Smooth muscle cell (in vitro differentiated cells): Measurements from ENCODE around the gene TUBB. TPM values are rescaled to one million over a fixed set of nuclear protein-coding genes. Genes with fewer than 3 reads are reported as not detected.

Source experiments
- DNase-seq: peaks from one replicate; lab custom pipeline; 2025; ENCODE audit not compliant: unreplicated experiment; lab: John Stamatoyannopoulos, UW
- H2AFZ ChIP-seq: fragments of 200-600 bp; sonication (generic); 2 replicates; pipeline ENCODE4 v1.6.0; 2016; ENCODE audit warnings: antibody characterized with exemption, low read depth, mild to moderate bottlenecking
- H3F3A ChIP-seq: fragments of 200-600 bp; sonication (generic); 2 replicates; pipeline ENCODE4 v1.6.0; 2017; ENCODE audit warnings: antibody characterized with exemption, low read depth
- H3K27ac ChIP-seq: fragments of 200-600 bp; sonication (generic); 2 replicates; pipeline ENCODE4 v1.5.1; 2016; ENCODE audit warnings: low read depth, mild to moderate bottlenecking
- H3K27me3 ChIP-seq: fragments of 200-600 bp; sonication (generic); 2 replicates; pipeline ENCODE4 v1.6.1; 2016; ENCODE audit warnings: low read depth, mild to moderate bottlenecking
- H3K36me3 ChIP-seq: fragments of 200-600 bp; sonication (generic); 2 replicates; pipeline ENCODE4 v1.5.1; 2016; ENCODE audit warnings: low read depth
- H3K4me1 ChIP-seq: fragments of 200-600 bp; sonication (generic); 2 replicates; pipeline ENCODE4 v1.5.1; 2016; ENCODE audit warnings: low read depth
- H3K4me2 ChIP-seq: fragments of 200-600 bp; sonication (generic); 2 replicates; pipeline ENCODE4 v1.6.0; 2016; ENCODE audit warnings: mild to moderate bottlenecking
- H3K4me3 ChIP-seq: fragments of 200-600 bp; sonication (generic); 2 replicates; pipeline ENCODE4 v1.5.1; 2016; ENCODE audit warnings: mild to moderate bottlenecking
- H3K79me2 ChIP-seq: fragments of 200-600 bp; sonication (generic); 2 replicates; pipeline ENCODE4 v1.6.0; 2016; ENCODE audit warnings: low read depth, mild to moderate bottlenecking
- H3K9ac ChIP-seq: fragments of 200-600 bp; sonication (generic); 2 replicates; pipeline ENCODE4 v1.6.0; 2016; ENCODE audit warnings: low read depth
- H3K9me3 ChIP-seq: fragments of 200-600 bp; sonication (generic); replicated peaks from 2 replicates; pipeline ENCODE4 v1.5.1; 2016; ENCODE audit warnings: low read depth
- H4K20me1 ChIP-seq: fragments of 200-600 bp; sonication (generic); 2 replicates; pipeline ENCODE4 v1.6.0; 2016; ENCODE audit warnings: low read depth
- CTCF ChIP-seq: fragments of 200-600 bp; sonication (generic); IDR thresholded peaks from 2 replicates; pipeline ENCODE4 v1.5.1; 2017; ENCODE audit warnings: borderline replicate concordance, mild to moderate bottlenecking, antibody characterized with exemption; ENCODE audit not compliant: insufficient read depth, poor library complexity, severe bottlenecking
- WGBS: methylation state at CpG from one replicate; pipeline ENCODE4 v1.1.7; 2016; ENCODE audit warnings: low lambda C conversion rate; 5-methylcytosine and 5-hydroxymethylcytosine counted together
- polyA plus RNA-seq: library from polyadenylated mRNA; unstranded; fragments of >200 nt; fragmentation: Nextera tagmentation; extraction: Ambion mirVana; gene quantifications from 2 replicates; pipeline ENCODE4 v1.2.1, GENCODE V29; 2016
- total RNA-seq: library from RNA; depleted of rRNA; stranded (reverse); fragments of >200 nt; gene quantifications from 2 replicates; pipeline ENCODE4 v1.2.3, GENCODE V29; 2014

TUBB gene
- total and polyA plus RNA-seq, 2 experiments from 2014 or later = 1,009 to 1,039 TPM

DNA sequence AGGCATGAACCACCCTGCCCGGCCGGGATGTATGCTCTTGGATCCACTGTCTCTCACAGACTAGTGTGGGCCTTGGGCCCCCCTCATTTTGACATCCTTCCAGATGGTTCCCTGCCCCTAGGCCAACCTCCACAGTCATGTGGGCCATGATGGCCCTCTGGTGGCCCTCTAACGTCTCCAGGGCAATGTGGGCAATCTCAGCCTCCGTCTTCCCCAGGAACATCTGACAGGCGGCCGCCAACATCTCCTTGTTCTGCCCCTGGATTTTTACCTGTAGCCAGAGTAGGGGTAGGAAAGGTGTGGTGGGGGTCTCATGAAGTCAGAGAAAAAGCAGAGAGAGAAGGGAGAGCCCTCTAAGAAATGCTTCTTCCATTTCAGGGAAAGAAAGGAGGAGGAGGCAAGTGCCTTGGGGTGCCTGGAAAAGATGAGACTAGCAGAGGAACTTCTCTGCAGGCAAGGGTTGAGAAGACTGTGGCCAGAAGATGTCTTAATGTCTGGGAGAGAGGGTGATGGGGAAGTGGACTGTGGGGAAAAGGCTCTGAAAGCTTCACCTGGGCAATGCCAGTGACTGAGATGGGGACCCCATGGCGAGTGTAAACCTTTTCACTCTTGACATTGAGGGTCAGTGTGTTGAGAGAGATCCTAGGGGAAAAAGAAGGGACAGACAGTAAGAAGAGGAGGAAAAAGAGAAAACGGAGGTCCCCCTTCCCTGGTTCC lies 21.1 kb downstream of the TUBB start:
- 88% methylated on average over 8 of the region's 8 CpGs for WGBS
- H3K9ac ChIP-seq = no peak overlapping the region
- no peak overlapping the region for H2AFZ ChIP-seq
- H3K4me2 ChIP-seq = peak overlapping the region; percentile 87
- H3K9me3 ChIP-seq = no peaks in the 10 kb centered on the region
- peak overlapping the region; percentile 94 for H3K27ac ChIP-seq
- peaks cover 18% of the 10 kb centered on the region for H3F3A ChIP-seq
- no peaks in the 10 kb centered on the region for H3K4me1 ChIP-seq
- H4K20me1 ChIP-seq = peaks cover 52% of the 10 kb centered on the region
- TF ChIP-seq CTCF = no peak
- H3K36me3 ChIP-seq = peaks cover 6% of the 10 kb centered on the region
- no peaks in the 10 kb centered on the region for H3K27me3 ChIP-seq
- peak overlapping the region; percentile 84 for H3K4me3 ChIP-seq
- peaks cover 43% of the 10 kb centered on the region for H3K79me2 ChIP-seq
- no peak for DNase-seq

GRCh38 chr6:30741789-30742315 lies 21.7 kb downstream of the TUBB start:
- H3K36me3 ChIP-seq = peaks cover 6% of the 10 kb centered on the region
- H3K4me1 ChIP-seq = no peaks in the 10 kb centered on the region
- peak overlapping the region; percentile 7 for H3K9ac ChIP-seq
- H3K9me3 ChIP-seq = no peaks in the 10 kb centered on the region
- DNase-seq = no peak
- peak overlapping the region; percentile 84 for H3K4me3 ChIP-seq
- WGBS = 27% methylated on average over 10 of the region's 13 CpGs
- peak overlapping the region; percentile 94 for H3K27ac ChIP-seq
- H3F3A ChIP-seq = peaks cover 18% of the 10 kb centered on the region
- H4K20me1 ChIP-seq = peaks cover 48% of the 10 kb centered on the region
- H3K79me2 ChIP-seq = peaks cover 43% of the 10 kb centered on the region
- no peak for TF ChIP-seq CTCF
- H3K4me2 ChIP-seq = peak overlapping the region; percentile 87
- H3K27me3 ChIP-seq = no peaks in the 10 kb centered on the region
- no peak overlapping the region for H2AFZ ChIP-seq

DNA sequence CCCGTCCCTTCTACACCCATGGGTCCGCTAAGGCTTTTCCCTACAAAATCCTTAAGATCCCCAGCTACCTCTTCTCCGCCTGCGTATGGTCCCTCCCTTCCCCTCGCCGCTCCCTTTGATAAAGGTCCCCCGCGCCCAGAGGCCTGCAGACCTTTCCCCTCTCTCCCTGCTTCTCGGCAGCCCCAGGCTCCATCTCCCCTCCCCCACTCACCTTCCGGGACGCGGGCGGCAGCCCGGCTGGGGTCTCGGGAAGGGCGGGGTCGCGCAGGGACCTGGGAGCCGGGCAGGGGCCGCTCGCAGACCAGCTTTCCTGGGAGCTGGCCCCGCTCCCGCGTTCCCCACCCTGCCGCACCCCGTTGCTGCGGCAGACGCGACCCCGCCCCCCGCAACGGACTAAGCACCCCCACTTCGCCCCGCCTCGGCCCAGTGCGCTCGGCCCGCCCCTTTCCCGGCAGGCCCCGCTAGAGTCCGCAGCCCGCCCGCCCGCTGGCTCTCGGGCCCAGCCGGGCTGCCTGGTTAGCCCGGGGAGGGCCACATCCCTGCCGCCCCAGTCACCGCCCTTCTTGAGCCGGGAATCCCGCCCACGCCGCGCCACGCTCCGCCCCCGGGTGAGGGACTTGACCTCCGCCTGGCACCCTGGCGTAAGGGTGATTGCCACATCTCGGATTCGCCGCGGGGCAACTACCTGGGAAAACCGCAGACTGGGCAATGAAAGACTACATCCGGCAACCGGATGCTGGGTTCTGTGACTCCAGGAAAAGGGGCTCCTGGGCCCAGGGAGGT lies 22.4 kb downstream of the TUBB start, which contains the start of gene FLOT1:
Gene FLOT1, minus strand, starts transcription at position 372 of the 783 bp plus-strand sequence. CDS start 498 bp downstream, outside the sequence.
- Histone ChIP-seq H3K4me1 (no peaks in the 10 kb centered on the region), H3K27ac (peak within 1 kb of the TSS; percentile 94), H3K27me3 (no peaks in the 10 kb centered on the region), H3K79me2 (peaks cover 36% of the 10 kb centered on the region), H3K4me2 (peak within 1 kb of the TSS; percentile 87), H4K20me1 (peaks cover 42% of the 10 kb centered on the region), H3K9ac (peak within 1 kb of the TSS; percentile 98), H3F3A (peaks cover 20% of the 10 kb centered on the region), H3K4me3 (peak within 1 kb of the TSS; percentile 84), H2AFZ (no peak within 1 kb of the TSS), H3K9me3 (no peaks in the 10 kb centered on the region), H3K36me3 (peaks cover 6% of the 10 kb centered on the region)
- WGBS = 1% methylated on average over 23 of the region's 66 CpGs
- TF ChIP-seq CTCF = no peak
- DNase-seq = peak; percentile 82
